ENCODE results near the gene CCR6.
"Not testable (repeated sequence)": the region's sequence is repeated elsewhere in the genome, so short reads cannot be mapped to it uniquely, and the experiment has no call there.

Gene CCR6

GRCh38 chr6:167122827-167123657, at the start of gene CCR6:
Gene CCR6, plus strand, starts transcription at chr6:167123096. Its CDS starts 13,039 bp downstream, at chr6:167136135.
- DNase-seq = no peak

GRCh38 chr6:167073679-167074274, 49.1 kb upstream of the CCR6 start:
- DNase-seq = no peak

GRCh38 chr6:167077241-167077932, 45.5 kb upstream of the CCR6 start:
- no peak for DNase-seq

- DNase-seq = no peak
Measured at GRCh38 chr6:167078745-167079144, 44.2 kb upstream of the CCR6 start.

GRCh38 chr6:167079853-167080297, 43.0 kb upstream of the CCR6 start:
- DNase-seq = peak; percentile 71

- no peak for DNase-seq
Measured at GRCh38 chr6:167087857-167088354, 35.0 kb upstream of the CCR6 start.

- not testable (repeated sequence) for DNase-seq
Measured at GRCh38 chr6:167088741-167089140, 34.2 kb upstream of the CCR6 start.

- no peak for DNase-seq
Measured at GRCh38 chr6:167089243-167090142, 33.4 kb upstream of the CCR6 start.

- no peak for DNase-seq
Measured at GRCh38 chr6:167090171-167090570, 32.7 kb upstream of the CCR6 start.

GRCh38 chr6:167091026-167091804, 31.7 kb upstream of the CCR6 start:
- DNase-seq = no peak

GRCh38 chr6:167091805-167092107, 31.1 kb upstream of the CCR6 start:
- DNase-seq = no peak

- DNase-seq = no peak
Measured at GRCh38 chr6:167092672-167093339, 30.1 kb upstream of the CCR6 start.

- no peak for DNase-seq
Measured at GRCh38 chr6:167093406-167093921, 29.4 kb upstream of the CCR6 start.

GRCh38 chr6:167093922-167094432, 28.9 kb upstream of the CCR6 start:
- DNase-seq = peak; percentile 79

GRCh38 chr6:167094436-167094819, 28.5 kb upstream of the CCR6 start:
- no peak for DNase-seq

GRCh38 chr6:167094820-167095637, 27.9 kb upstream of the CCR6 start:
- DNase-seq = no peak

- no peak for DNase-seq
Measured at GRCh38 chr6:167095888-167096287, 27.0 kb upstream of the CCR6 start.

- DNase-seq = no peak
Measured at GRCh38 chr6:167096991-167097390, 25.9 kb upstream of the CCR6 start.

GRCh38 chr6:167097770-167098169, 25.1 kb upstream of the CCR6 start:
- DNase-seq = no peak

GRCh38 chr6:167098825-167099225, 24.1 kb upstream of the CCR6 start:
- no peak for DNase-seq

Data from activated CD8-positive, alpha-beta memory T cell treated with anti-CD3 and anti-CD28 coated beads, Interleukin-2, amount 50 U/mL, for 48 hours (primary cell).